HepG2 (cell line): ENCODE data around the gene PRKCD. TPM values are rescaled to one million over a fixed set of nuclear protein-coding genes. Genes with fewer than 3 reads are reported as not detected.

Experiments used
- ATAC-seq: fragments of 200-7000 bp; cut with Tn5 transposase; 3 replicates; pipeline ENCODE4 v1.9.1; 2020; ENCODE audit warnings: mild to moderate bottlenecking, moderate library complexity
- BruUV-seq: library from RNA; stranded (reverse); fragments of 400-500 nt; replicated peaks from 2 replicates; lab custom pipeline; 2021; lab: Mats Ljungman, UMichigan
- CTCF ChIA-PET: fragments of 300-600 bp; formaldehyde crosslinking; extraction: SDS; loops from one replicate; lab custom pipeline; 2021; ENCODE audit warnings: low total read pairs, inconsistent platforms, low intra/inter-chr PET ratio; lab: Yijun Ruan, JAX
- POLR2A ChIA-PET: fragments of 350-600 bp; sonication (Branson Sonifier 250); formaldehyde crosslinking; loops from one replicate; lab custom pipeline; 2020; ENCODE audit warnings: antibody characterized with exemption, inconsistent platforms; lab: Yijun Ruan, JAX
- DNase-seq: peaks from one replicate; pipeline ENCODE4 v3.0.0-alpha.2; 2015; ENCODE audit warnings: low spot score
- FAIRE-seq: peaks from 3 replicates; lab custom pipeline; 2011; peaks lifted over from hg19 to GRCh38; lab: Jason Lieb, UNC
- H2AFZ ChIP-seq: one replicate; pipeline ENCODE4 v1.6.1; 2011; ENCODE audit warnings: low read length, inconsistent platforms
- H3K27ac ChIP-seq: fragments of 300-600 bp; 3 replicates; pipeline ENCODE4 v1.8.0; 2011; ENCODE audit warnings: mixed run types, mild to moderate bottlenecking, mixed read lengths, low read length, inconsistent platforms; ENCODE audit not compliant: insufficient read depth; ENCODE audit errors: extremely low read length
- H3K27me3 ChIP-seq, 2 experiments: fragments of 200-600 bp in 1 of 2; 2 replicates in 1 of 2; 3 replicates in 1 of 2; pipeline versions ENCODE4 v1.6.0 to v1.8.0; 2011; ENCODE audit warnings: low read length in 2 of 2, mild to moderate bottlenecking in 2 of 2, moderate library complexity in 2 of 2, inconsistent platforms in 1 of 2; ENCODE audit not compliant: insufficient read depth in 2 of 2, control insufficient read depth in 1 of 2
- H3K36me3 ChIP-seq, 2 experiments: fragments of 200-600 bp in 1 of 2; replicated peaks in 1 of 2; 2 replicates in 1 of 2; 3 replicates in 1 of 2; pipeline versions ENCODE4 v1.5.1 to v1.8.0; 2011; ENCODE audit warnings: low read length in 2 of 2, inconsistent platforms in 1 of 2; ENCODE audit not compliant: insufficient read depth in 2 of 2, control insufficient read depth in 1 of 2
- H3K4me1 ChIP-seq: 2 replicates; pipeline ENCODE4 v1.5.1; 2012; ENCODE audit warnings: low read length, inconsistent platforms; ENCODE audit not compliant: insufficient read depth
- H3K4me2 ChIP-seq: 2 replicates; pipeline ENCODE4 v1.6.0; 2011; ENCODE audit warnings: low read depth, low read length, inconsistent platforms
- H3K4me3 ChIP-seq, 3 experiments: fragments of 200-600 bp in 1 of 3; sonication (generic), shearing (Covaris generic) in 1 of 3; replicated peaks in 1 of 3; 2 replicates each; pipeline ENCODE4 v1.5.1; 2011 to 2016; ENCODE audit warnings: low read length in 3 of 3, inconsistent platforms in 2 of 3, low read depth in 2 of 3, mild to moderate bottlenecking in 2 of 3, control low read depth in 1 of 3, mixed read lengths in 1 of 3; ENCODE audit not compliant: insufficient read depth in 1 of 3
- H3K79me2 ChIP-seq: one replicate; pipeline ENCODE4 v1.6.1; 2011; ENCODE audit warnings: low read length, inconsistent platforms; ENCODE audit not compliant: insufficient read depth
- H3K9ac ChIP-seq: 2 replicates; pipeline ENCODE4 v1.6.0; 2011; ENCODE audit warnings: mild to moderate bottlenecking, low read depth, low read length, inconsistent platforms; ENCODE audit not compliant: insufficient read depth
- H3K9me3 ChIP-seq: 2 replicates; pipeline ENCODE4 v1.5.1; 2012; ENCODE audit warnings: mild to moderate bottlenecking, low read length
- H4K20me1 ChIP-seq: 2 replicates; pipeline ENCODE4 v1.6.0; 2011; ENCODE audit warnings: inconsistent platforms, mild to moderate bottlenecking, low read length, moderate library complexity; ENCODE audit not compliant: insufficient read depth
- HNRNPL ChIP-seq: fragments of 200-400 bp; formaldehyde crosslinking; IDR thresholded peaks from 2 replicates; pipeline ENCODE4 v1.6.1; 2017; ENCODE audit warnings: mild to moderate bottlenecking, low read depth, low read length
- MED13 ChIP-seq: sonication (generic); formaldehyde crosslinking; IDR thresholded peaks from 2 replicates; pipeline ENCODE4 v1.5.0; 2020; ENCODE audit warnings: missing genetic modification reagents
- MZF1 ChIP-seq: sonication (generic); formaldehyde crosslinking; IDR thresholded peaks from 2 replicates; pipeline ENCODE4 v1.8.1; 2023; ENCODE audit warnings: mild to moderate bottlenecking, missing genetic modification reagents, borderline replicate concordance
- PBX2 ChIP-seq: IDR thresholded peaks from 2 replicates; pipeline ENCODE4 v1.6.1; 2016; ENCODE audit warnings: control low read depth
- SRSF4 ChIP-seq: fragments of 200-400 bp; formaldehyde crosslinking; IDR thresholded peaks from one replicate; pipeline ENCODE4 v1.6.1; 2018; ENCODE audit warnings: mild to moderate bottlenecking, low read depth, low read length, moderate library complexity; ENCODE audit not compliant: poor library complexity, severe bottlenecking
- THAP9 ChIP-seq: sonication (generic); formaldehyde crosslinking; IDR thresholded peaks from 2 replicates; pipeline ENCODE4; 2020; ENCODE audit warnings: missing genetic modification reagents, mild to moderate bottlenecking, borderline replicate concordance
- UBTF ChIP-seq: sonication (generic); formaldehyde crosslinking; IDR thresholded peaks from 2 replicates; pipeline ENCODE4 v1.4.0; 2020; ENCODE audit warnings: mild to moderate bottlenecking, missing genetic modification reagents
- ZBTB39 ChIP-seq: sonication (generic); formaldehyde crosslinking; IDR thresholded peaks from 2 replicates; pipeline ENCODE4 v1.5.0; 2020; ENCODE audit warnings: missing genetic modification reagents
- ZFX ChIP-seq: sonication (generic); formaldehyde crosslinking; IDR thresholded peaks from 2 replicates; pipeline ENCODE4 v1.4.0; 2020; ENCODE audit warnings: mild to moderate bottlenecking, low read depth, missing genetic modification reagents, moderate library complexity
- ZNF556 ChIP-seq: sonication (generic); formaldehyde crosslinking; IDR thresholded peaks from 2 replicates; pipeline ENCODE4 v1.4.0; 2020; ENCODE audit warnings: mild to moderate bottlenecking, missing genetic modification reagents, borderline replicate concordance
- WGBS: methylation state at CpG from one replicate; pipeline ENCODE4 v1.1.6; 2017; ENCODE audit warnings: low lambda C conversion rate; 5-methylcytosine and 5-hydroxymethylcytosine counted together
- in situ Hi-C: cut with HindIII; loops from 2 replicates; pipeline ENCODE4 v1.10.0; 2017; ENCODE audit warnings: low pct_unique_long_range_greater_than_20kb; ENCODE audit not compliant: extremely low pct_ligation_motif_present
- intact Hi-C: fragments of 100-400 bp; cut with micrococcal nuclease; formaldehyde crosslinking; loops from one replicate; pipeline ENCODE4 v1.10.0; 2022; ENCODE audit not compliant: unreplicated experiment
- polyA plus RNA-seq, 8 experiments: library from polyadenylated mRNA; depleted of rRNA in 3 of 8; stranded (reverse) in 7 of 8; unstranded in 1 of 8; fragments of >200 nt; fragmentation: Illumina TruSeq in 4 of 8; extraction: Trizol in 4 of 8; gene quantifications; 2 replicates each; pipeline versions ENCODE4 v1.2.1 to v1.2.3, GENCODE V29; 2011 to 2016; ENCODE audit warnings: low read depth in 4 of 8, missing spikeins in 1 of 8, mixed read lengths in 1 of 8; ENCODE audit not compliant: insufficient read depth in 1 of 8
- total RNA-seq, 5 experiments: library from RNA; depleted of rRNA; stranded (reverse); fragments of >200 nt; fragmentation: Illumina TruSeq; extraction: Trizol; gene quantifications; 2 replicates each; pipeline ENCODE4 v1.2.3, GENCODE V29; 2016; ENCODE audit warnings: low read depth in 1 of 5

Gene PRKCD
- total and polyA plus RNA-seq, 2 of the 13 experiments (the other 11 are each of a cell fraction or from before 2014, with no cell fraction given): 1.6 to 40.7 TPM

GRCh38 chr3:53153980-53154379, 7.0 kb upstream of the PRKCD start (continued):
- TF ChIP-seq PBX2 (CRISPR knock-in tag): no peak
- no peak for TF ChIP-seq ZBTB39 (CRISPR knock-in tag)
- TF ChIP-seq, all 625 proteins: peak for 0

GRCh38 chr3:53154881-53155285, 6.1 kb upstream of the PRKCD start:
- Histone ChIP-seq H3K4me3 (no peak overlapping the region), H3K9me3 (no peaks in the 10 kb centered on the region), H3K79me2 (no peaks in the 10 kb centered on the region), H3K9ac (no peak overlapping the region), H2AFZ (no peak overlapping the region), H3K4me1 (peaks cover 79% of the 10 kb centered on the region), H3K27me3 (peaks cover 0 to 36% of the 10 kb centered on the region in 2 experiments; a peak in 3 of 5 replicates), H3K36me3 (no peaks in the 10 kb centered on the region), H3K27ac (no peak overlapping the region), H3K4me2 (no peak overlapping the region), H4K20me1 (no peaks in the 10 kb centered on the region)
- whole genome bisulfite sequencing: no CpG with 5 or more reads among the region's 4 CpGs
- intact Hi-C loops: no loop called here
- no peak for DNase-seq
- POLR2A ChIA-PET: no interaction called here
- no peak for ATAC-seq
- CTCF ChIA-PET: no interaction called here
- no peak for FAIRE-seq
- BruUV-seq: no TSS peak
- peak; percentile 44; the same call in 1 of the 2 replicates for TF ChIP-seq THAP9 (CRISPR knock-in tag)
- TF ChIP-seq UBTF (CRISPR knock-in tag): no peak
- peak; percentile 57; the same call in 1 of the 2 replicates for TF ChIP-seq HNRNPL
- TF ChIP-seq SRSF4: no peak
- TF ChIP-seq MED13 (CRISPR knock-in tag): no peak
- TF ChIP-seq ZNF556 (CRISPR knock-in tag): no peak
- TF ChIP-seq MZF1 (CRISPR knock-in tag): no peak
- TF ChIP-seq ZFX (CRISPR knock-in tag): no peak
- in situ Hi-C loops: no loop called here
